Measurements from ENCODE around the gene SPIN4. TPM values are rescaled to one million over a fixed set of nuclear protein-coding genes. Genes with fewer than 3 reads are reported as not detected.

The SPIN4 gene
- total RNA-seq, 6 experiments from 2014 or later, result 3.5 to 6.5 (median 6.0) TPM

GRCh38 chrX:63327788-63328187 is 23.3 kb downstream of the SPIN4 start:
- Mint-ChIP-seq H3K9me3 (no peaks in the 10 kb centered on the region), H3K4me3 (no peak overlapping the region), H3K36me3 (ENCODE audit: low read depth) (no peaks in the 10 kb centered on the region; the same call in 1 of the 2 replicates), H3K27me3 (ENCODE audit: insufficient read depth) (peaks cover 2% of the 10 kb centered on the region; the same call in 1 of the 2 replicates), H3K27ac (no peak overlapping the region), H3K4me1 (ENCODE audit: low read depth) (peaks cover 24% of the 10 kb centered on the region)
- TF ChIP-seq CTCF (IDR thresholded peaks at IDR 0.05), result no peak
- DNase-seq, result peak; percentile 0

GRCh38 chrX:63299596-63299995 is 51.5 kb downstream of the SPIN4 start:
- Mint-ChIP-seq H3K36me3 (ENCODE audit: low read depth) (no peaks in the 10 kb centered on the region), H3K4me1 (ENCODE audit: low read depth) (no peaks in the 10 kb centered on the region), H3K4me3 (no peak overlapping the region), H3K27ac (no peak overlapping the region), H3K9me3 (no peaks in the 10 kb centered on the region), H3K27me3 (ENCODE audit: insufficient read depth) (no peaks in the 10 kb centered on the region)
- no peak for TF ChIP-seq CTCF (IDR thresholded peaks at IDR 0.05)
- no peak for DNase-seq
